HG03565 (cell line): Measurements from ENCODE around the gene SEC14L2.
"Not testable (repeated sequence)": the region's sequence is repeated elsewhere in the genome, so short reads cannot be mapped to it uniquely, and the experiment has no call there.

Experiments
- ATAC-seq: cut with Tn5 transposase; IDR thresholded peaks from one replicate; pipeline ENCODE4 v1.9.1; 2021; ENCODE audit warnings: mild to moderate bottlenecking, moderate library complexity; ENCODE audit not compliant: unreplicated experiment

The SEC14L2 gene

DNA sequence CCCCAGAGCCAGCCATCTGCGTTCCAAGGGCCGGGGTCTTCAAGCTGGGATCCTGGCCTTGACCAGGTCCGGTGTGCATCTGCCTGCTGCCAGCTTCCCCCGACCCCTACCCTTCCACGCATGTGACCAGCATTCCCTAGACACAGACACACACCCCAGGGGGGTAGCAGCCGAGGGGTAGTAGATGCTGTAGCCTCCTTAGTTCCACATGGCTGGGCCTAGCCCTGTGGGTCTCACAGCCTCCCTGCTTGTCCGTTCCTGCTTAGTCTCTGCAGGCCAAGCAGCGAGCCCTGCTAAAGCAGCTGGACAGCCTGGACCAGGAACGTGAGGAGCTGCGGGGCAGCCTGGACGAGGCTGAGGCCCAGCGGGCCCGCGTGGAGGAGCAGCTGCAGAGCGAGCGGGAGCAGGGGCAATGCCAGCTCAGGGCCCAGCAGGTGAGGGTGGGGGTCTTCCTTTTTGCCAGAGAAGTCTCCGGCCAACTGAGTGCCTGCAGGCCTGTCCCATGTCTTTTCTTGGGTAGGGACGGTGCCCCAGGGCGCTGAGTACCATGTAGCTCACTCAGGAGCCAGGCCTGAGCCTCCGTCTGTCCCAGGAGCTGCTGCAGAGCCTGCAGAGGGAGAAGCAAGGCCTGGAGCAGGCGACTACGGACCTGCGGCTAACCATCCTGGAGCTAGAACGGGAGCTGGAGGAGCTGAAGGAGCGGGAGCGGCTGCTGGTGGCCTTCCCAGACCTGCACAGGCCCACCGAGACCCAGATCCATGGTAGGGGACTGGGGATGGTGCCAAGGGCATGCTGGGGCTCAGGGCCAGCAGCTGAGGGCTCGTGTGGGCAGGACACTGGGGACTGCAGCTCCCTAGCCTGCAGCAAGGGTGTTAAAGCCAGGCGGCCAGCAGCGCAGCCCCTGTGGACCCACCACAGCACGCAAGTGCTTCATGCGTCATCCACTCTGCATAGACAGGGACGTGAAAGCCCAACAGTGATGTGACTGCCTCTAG lies 23.2 kb upstream of the SEC14L2 start:
- no peak for ATAC-seq

DNA sequence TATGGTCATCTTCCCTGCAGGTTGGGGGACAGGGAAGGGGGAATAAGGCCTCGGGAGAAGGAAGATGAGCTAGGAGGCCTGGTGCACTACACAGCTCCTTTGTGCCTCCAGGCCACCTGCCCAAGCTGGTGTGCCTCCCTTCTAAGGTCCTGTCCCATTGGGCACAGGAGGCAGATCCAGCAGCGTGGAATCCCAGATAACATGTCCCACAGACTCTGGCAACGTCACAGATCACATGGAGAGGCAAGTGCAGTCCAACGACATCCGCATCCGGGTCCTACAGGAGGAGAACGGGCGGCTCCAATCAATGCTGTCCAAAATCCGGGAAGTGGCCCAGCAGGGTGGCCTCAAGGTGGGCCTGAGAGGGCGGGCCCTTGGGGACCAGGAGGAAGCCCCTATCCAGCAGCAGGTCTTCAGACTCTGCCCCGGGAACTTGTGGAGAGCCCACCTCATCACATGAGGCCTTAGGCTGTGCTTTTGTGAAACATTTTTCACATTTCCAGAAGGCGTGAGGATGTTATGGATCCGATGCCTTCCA lies 21.4 kb upstream of the SEC14L2 start:
- ATAC-seq, result no peak

DNA sequence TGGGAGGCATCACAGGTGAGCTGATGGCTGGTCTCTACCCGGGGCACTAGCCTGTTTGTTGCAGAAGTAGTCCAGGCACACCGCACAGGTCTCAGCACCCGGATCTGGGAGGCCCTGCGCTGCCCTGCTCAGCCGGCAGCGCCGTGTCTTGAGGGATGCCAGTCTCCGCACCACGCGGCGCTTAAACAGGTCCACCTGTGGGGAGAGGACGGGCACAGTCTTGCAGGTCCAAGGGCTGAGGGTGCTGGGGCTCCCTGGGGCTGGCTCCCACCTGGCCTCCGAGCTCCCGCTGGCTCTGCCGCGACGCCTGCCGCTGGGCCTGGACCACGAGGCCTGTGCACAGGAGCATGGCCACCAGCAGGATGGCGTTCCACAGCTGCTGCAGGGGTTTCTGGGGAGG lies 16.8 kb upstream of the SEC14L2 start:
- ATAC-seq, result no peak

DNA sequence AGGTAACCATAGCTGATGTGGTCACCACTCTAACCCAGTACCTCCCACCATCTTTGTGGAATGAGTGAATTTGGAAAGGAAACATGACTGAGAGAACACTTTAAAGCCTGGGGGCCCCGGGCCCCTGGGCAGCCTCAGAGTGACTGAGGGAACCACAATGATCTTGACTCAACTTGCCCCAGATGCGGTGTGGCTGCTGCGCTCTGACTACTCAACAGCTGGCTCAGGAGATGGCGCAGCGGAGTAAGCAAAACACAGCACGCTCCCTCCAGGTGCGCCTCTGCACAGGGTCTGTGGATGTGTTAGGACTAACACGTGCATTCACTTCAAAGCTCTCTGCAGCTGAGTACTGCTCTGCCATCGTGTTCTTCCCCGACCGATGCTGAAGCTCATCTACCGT lies 15.6 kb upstream of the SEC14L2 start:
- ATAC-seq, result no peak

DNA sequence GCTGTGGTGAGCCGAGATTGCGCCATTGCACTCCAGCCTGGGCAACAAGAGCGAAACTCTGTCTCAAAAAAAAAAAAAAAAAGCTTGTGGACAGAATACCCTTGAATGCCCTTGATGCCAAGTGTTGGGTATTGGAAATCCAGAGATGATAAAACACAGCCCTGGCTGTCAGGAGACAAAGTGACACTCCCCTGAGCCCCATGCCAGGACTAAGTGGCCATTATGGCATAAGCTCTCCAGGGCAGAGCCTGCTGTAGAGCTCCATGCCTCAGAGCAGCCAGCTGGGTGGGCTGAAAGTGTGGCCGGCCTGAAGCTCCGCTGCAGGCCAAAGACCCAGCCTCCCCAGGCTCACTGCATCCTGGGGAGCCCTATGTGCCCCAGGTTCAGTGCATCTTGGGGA lies 14.5 kb upstream of the SEC14L2 start:
- ATAC-seq, result no peak

DNA sequence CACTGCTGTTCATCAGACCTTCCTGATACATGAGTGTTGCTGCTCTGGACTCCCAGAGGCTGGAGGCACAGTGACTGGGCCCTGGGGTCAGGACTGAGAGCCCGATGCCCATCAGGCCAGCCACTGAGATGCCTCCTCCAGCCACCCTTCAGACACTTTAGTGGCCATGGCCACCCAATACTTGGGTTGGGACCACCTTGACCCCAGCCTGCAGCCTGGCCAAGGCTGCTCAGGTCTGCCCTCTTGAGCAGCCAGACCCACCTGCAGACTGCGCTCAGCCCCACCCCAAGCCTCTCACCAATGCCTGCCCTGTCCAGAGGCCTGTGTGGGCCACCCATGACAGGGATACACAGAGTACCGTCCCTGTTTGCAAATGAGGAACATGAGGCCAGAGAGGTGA lies 13.8 kb upstream of the SEC14L2 start:
- no peak for ATAC-seq

DNA sequence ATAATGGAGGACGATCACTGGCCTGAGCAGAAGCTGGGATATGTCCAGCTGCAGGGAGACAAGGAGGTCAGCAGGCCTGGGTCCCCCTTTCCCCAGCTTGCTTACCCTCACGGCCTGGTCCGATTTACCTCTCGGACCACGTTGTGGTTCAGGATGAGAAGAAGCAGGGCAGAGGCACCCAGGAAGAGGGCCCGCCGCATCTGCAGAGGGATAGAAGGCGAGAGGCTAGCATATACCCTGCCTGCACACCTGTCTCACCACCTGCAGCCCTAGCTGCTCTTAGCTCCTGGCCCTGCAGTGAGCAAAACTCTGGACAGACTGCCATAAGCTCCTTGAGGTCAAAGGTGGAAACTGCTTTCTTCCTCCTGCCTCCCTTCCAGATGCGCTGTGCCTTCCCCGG lies 10.9 kb upstream of the SEC14L2 start:
- ATAC-seq, result no peak

DNA sequence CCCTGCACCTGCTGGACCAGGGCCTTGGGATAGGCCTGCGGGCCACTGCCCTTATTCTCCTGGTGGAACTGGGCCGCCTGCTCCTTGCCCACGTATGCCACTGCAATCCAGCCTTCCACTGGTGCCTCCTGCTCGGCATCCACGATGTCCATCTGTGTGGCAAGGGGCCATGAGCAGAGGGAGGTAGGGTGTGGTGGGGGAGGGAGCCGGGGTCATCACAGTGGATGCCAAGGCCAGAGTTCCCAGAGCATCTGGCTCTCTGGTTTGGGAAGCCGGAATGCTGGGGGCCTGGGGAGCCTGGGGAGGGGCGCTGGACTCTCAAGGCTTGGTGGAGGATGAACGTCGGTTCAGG lies 10.2 kb upstream of the SEC14L2 start:
- no peak for ATAC-seq

DNA sequence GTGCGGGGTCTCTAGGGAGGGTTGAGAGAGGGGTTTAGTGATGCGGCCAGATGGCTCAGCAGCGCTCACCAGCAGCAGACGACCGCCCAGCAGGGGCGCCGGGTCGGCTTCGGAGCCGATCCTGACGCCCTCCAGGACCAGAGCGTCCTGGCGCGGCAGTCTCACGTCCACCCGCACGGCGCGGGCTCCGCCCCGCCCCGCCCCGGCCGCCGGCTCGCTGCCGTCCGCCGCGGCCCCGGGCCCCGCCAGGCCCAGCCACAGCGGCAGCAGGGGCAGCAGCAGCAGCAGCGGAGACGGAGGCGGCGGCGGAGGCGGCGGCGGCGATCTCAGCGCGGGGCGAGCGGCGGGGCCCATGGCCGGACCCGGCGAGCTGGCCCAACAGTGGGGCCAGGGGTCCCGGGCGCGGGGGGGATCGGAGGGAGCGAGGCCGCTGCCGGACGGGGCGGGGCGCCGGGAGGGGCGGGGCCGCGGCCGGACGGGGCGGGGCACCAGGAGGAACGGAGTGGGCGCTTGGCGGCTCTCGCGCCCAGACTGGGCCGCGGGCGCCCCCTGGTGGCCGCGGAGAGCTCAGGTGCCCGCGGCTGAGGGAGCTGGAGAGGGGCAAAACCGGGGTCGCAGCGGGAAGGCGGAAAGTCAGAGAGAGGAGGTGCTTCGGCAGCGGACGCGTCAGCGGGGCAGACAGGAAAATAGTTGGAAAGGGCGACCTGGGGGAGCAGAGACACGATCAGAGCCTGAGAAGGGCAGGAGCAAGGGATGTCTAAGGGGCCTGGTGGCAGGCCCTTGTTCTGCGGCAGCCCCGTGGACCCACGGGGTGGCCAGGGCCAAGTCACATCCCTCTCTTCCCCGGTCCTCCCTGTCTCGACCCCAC lies 9.6 kb upstream of the SEC14L2 start, which contains the start of gene RNF215:
TSS of gene RNF215 (minus strand) at position 452 of the 868 bp plus-strand sequence. CDS start at position 354, 98 bp downstream.
- ATAC-seq, result peak; percentile 52

DNA sequence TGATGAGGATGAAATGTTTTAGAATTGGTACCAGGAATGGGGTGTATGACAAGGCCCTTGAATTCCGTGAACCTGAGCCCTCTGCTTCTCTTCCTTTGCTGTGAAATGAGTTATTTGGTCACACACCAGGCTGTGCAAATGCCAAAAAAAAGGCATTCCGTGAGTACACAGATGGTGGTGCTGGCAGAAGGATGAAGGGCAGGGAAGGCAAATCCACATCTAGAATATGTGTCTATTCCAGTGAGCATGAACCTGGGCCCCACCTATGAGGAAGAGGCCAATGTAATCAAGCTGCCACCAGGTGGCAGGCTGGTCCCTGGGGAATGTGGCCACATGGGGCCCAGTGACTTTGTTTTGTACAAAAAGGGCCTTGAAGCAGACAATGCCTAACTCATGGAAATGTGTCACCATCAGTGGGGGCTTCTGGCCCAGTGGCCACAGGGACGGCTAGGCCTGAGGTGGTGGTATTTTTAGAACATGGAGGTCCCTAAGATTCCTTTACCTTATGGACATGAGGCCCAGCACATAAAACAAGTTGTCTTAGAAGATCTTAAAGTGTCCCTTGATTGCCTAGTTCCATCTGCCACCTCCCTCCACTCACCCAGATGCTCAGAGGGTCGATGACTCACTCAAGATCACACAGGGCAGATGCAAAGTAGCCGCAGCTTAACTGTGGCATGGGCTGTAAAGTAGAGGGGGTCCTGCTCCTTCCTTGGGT lies 5.7 kb upstream of the SEC14L2 start:
- no peak for ATAC-seq

DNA sequence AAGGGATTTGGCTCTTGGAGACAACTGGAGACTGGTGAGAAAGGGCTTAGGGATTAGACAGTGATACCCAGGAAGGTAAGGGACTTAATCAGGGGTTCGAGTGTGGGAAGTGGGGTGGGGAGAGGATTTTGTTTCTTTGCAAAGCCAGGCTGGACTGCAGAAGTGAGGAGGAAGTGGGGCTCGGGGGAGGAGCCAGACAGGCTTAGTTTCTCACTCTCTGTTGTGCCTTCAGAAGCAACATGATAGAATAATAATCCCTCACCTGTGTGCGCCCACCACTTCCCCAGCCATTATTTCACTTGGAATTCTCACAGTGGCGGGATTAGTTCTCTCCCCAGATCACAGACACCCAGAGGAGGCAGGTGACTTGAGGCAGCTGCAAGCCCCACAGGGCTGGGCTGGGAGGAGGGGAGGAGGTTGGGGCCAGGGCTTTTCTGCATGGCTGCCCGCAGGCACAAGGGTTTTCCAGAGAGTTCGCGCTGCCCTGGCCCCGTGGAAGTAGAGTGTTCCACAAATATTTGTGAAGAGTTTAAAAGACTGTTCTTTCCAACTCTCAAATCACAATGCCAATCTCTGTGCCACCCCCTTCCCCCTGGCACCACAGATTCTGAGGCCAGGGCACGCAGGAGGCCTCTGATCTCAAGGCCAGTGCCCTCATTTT lies 4.0 kb upstream of the SEC14L2 start:
- no peak for ATAC-seq

DNA sequence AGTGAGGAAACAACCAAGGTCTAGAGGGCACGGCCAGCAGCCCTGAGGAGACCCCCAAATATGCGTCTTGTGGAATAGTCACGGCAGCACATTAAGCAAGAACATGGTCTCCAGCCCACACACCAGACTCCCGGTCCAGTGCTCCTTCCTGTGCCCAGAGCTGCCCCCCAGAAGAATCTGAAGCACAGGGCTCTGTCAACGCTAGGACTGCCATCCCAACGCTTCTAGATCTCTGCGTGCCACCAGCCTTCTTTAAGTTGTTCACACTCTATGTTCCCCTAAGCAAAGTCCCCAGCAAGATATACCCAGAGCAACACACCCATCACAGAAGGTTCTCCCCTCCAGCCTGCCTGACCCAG lies 3.5 kb upstream of the SEC14L2 start:
- no peak for ATAC-seq

DNA sequence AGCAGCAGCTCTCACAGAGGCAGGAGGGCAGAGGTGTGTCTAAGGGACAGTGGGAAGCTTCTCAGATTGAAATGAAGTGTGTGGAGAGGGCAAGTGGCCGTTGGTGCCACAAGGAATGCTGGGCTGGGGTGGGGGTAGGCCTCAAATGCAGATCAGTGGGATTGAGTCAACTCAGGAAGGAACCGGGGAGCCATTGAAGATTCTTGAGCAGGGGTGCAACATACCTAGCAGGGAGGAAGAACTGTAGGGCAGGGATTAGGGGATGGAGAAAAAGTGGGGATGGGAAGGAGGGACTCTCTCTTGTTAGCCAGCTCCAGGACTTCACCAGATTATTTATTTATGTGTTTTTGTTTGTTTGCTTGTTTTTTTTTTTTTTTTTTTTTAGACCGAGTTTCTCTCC lies 2.9 kb upstream of the SEC14L2 start:
- ATAC-seq, result no peak

DNA sequence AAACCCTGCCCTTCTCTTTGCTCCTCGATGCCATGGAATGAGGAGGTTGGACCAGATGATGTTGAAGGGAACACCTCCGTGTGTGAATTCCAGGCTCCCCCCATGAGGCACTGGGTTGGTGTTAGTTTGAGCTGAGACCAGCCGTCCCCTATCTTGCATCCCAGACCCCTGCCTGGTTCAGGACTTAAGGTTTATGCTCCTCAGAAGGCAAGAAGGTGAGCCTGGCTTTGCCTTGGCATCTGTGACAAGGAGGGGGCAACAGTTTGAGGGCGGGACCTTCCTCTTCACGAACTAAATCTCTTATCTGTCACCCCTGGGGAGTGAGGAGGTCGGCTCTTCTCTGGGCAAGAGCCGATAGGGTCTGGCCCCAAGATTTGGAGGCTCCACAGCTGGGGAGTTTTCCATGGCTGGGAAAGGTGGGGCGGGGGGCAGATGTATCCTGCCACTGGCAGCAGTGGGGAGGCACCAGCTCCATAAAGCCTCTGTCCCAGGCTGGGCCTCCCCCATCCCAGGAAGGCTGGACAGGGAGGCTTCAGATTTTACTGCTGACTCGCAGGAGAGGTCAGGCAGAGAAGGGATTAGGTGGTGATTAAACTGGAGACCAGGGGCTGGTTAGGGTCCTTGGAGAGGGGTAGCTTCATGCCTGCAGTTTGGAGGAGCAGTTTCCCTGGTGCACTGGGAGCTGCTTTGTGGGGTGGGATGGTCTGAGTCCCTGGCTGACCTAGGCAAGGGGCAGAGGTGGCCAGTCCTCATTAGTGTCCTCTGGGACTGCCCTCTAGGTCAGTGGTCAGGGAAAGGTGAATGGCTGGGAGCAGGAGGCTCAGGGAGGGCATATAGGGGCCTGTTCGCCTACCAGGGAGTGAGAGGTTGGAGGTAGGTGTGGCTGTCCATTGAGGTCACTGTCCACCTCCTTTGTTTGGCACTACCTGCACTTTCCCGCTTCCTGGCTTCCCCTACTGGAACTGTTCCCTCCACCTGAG lies 1.1 kb downstream of the SEC14L2 start:
- no peak for ATAC-seq

DNA sequence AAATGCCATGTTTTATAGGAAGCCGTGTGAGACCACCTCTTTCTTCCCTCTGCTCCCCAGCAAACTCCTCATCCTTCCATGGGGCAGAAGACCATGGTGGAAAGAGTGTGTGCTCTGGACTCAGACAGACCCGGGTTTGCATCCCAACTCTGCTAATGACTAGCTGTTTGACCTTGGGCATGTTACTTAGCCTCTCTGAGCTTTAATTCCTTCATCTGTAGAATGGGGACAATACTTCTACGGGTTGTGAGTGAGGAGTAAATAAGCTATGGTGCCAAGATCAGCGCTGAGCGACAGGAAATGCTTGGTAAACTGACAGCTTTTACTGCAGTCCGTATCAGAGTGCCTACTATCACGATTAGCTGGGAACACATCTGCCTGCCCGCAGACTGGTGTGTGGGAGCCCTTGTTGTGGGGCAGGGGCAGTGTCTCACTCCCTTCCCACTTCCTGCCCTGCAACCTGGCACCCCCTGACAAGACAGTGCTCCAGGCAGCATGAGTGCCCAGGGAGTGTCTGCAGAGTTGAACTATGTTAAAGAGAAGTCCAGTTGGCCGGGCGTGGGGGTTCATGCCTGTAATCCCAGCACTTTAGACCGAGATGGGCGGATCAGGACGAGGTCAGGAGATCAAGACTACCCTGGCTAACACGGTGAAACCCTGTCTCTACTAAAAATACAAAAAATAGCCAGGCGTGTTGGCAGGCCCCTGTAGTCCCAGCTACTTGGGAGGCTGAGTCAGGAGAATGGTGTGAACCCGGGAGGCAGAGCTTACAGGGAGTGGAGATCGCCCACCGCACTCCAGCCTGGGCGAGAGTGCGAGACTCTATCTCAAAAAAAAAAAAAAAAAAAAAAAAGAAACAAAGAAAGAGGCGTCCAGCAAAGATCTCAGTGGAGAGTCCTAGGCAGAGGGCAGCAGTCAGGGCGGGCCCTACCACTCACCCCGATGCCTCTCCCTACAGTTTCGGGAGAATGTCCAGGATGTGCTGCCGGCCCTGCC lies 2.2 kb downstream of the SEC14L2 start:
- no peak for ATAC-seq

DNA sequence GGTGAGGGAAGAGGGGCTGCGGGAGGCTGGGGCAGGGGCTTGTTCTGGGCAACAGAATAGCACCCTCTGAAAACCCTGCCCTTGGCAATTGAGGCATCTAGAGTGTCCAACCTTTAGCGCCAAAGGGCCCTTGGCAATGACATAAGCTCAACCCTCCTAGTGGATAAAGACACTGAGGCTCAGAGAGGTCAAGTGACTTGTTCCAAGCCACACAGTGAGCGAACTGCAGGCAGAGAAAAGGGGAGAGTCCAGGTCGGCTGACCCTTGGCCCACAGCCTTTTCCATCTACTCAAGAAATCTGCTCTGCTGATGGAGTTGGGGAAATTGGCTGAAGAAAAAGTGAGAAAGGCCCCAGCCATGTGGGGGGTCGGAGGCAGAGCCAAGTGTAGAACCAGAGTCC lies 2.9 kb downstream of the SEC14L2 start:
- no peak for ATAC-seq

DNA sequence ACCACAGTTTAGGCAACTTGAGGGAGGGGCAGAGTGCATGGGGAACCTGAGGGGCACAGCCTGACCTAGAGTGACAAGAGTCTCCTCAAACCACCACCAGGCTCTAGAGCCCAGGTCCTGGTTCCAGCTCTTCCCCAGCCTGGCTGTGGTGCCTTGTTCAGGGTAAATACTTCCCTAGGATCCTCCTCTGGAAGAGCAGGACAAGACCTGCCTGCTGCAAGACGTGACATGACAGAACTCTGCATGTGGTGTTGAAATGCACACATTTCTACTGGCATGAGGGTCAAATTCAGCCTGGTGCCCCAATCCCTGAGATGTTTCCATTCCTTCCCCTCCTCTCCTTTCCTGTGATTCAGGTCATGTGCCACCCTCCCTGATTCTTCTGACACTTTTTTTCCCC lies 3.3 kb downstream of the SEC14L2 start:
- ATAC-seq, result no peak

DNA sequence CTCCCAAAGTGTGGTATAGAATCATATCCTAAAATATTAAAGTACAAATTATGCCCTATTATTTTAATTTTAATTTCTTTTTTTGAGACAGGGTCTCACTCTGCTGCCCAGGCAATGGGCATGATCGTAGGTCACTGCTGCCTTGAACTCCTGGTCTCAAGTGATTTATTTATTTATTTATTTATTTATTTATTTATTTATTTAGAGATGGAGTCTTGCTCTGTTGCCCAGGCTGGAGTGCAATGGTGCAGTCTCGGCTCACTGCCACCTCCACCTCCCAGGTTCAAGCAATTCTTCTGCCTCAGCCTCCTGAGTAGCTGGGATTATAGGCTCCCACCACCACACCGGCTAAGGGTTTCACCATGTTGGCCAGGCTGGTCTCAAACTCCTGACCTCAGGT lies 4.2 kb downstream of the SEC14L2 start:
- ATAC-seq, result not testable (repeated sequence)
